IPS-15b (cell line): ENCODE measurements around the gene TMPRSS6.

Experiments
- H3K27me3 ChIP-seq: one replicate; pipeline ENCODE4 v1.6.1; 2013; ENCODE audit warnings: low read length; ENCODE audit not compliant: control insufficient read depth, insufficient read depth
- H3K36me3 ChIP-seq: one replicate; pipeline ENCODE4 v1.6.1; 2013; ENCODE audit warnings: low read length; ENCODE audit not compliant: control insufficient read depth, insufficient read depth
- H3K4me1 ChIP-seq: one replicate; pipeline ENCODE4 v1.6.1; 2013; ENCODE audit warnings: mild to moderate bottlenecking, low read length; ENCODE audit not compliant: control insufficient read depth, insufficient read depth
- H3K4me3 ChIP-seq: one replicate; pipeline ENCODE4 v1.5.1; 2013; ENCODE audit warnings: low read depth, low read length
- H3K9ac ChIP-seq: one replicate; pipeline ENCODE4 v1.6.1; 2013; ENCODE audit warnings: low read depth, mild to moderate bottlenecking, low read length
- H3K9me3 ChIP-seq: one replicate; pipeline ENCODE4 v1.6.1; 2013; ENCODE audit warnings: mild to moderate bottlenecking, low read length; ENCODE audit not compliant: control insufficient read depth, insufficient read depth

The TMPRSS6 gene

GRCh38 chr22:37148031-37148651 is 38.6 kb upstream of the TMPRSS6 start:
- Histone ChIP-seq H3K9ac (no peak overlapping the region), H3K4me3 (no peak overlapping the region), H3K36me3 (no peaks in the 10 kb centered on the region), H3K9me3 (no peaks in the 10 kb centered on the region), H3K4me1 (no peaks in the 10 kb centered on the region), H3K27me3 (no peaks in the 10 kb centered on the region)

- Histone ChIP-seq H3K4me1 (no peaks in the 10 kb centered on the region), H3K36me3 (no peaks in the 10 kb centered on the region), H3K4me3 (no peak overlapping the region), H3K27me3 (no peaks in the 10 kb centered on the region), H3K9ac (no peak overlapping the region), H3K9me3 (no peaks in the 10 kb centered on the region)
These were observed 37.9 kb upstream of the TMPRSS6 start for GRCh38 chr22:37147186-37147990.

GRCh38 chr22:37146507-37147180 is 37.1 kb upstream of the TMPRSS6 start:
- H3K27me3 ChIP-seq = no peaks in the 10 kb centered on the region
- H3K36me3 ChIP-seq = no peaks in the 10 kb centered on the region
- H3K9me3 ChIP-seq = no peaks in the 10 kb centered on the region
- H3K4me3 ChIP-seq = no peak overlapping the region
- no peaks in the 10 kb centered on the region for H3K4me1 ChIP-seq
- H3K9ac ChIP-seq = no peak overlapping the region

GRCh38 chr22:37146051-37146385 is 36.5 kb upstream of the TMPRSS6 start:
- H3K9me3 ChIP-seq = no peaks in the 10 kb centered on the region
- no peaks in the 10 kb centered on the region for H3K36me3 ChIP-seq
- H3K4me3 ChIP-seq = no peak overlapping the region
- no peaks in the 10 kb centered on the region for H3K27me3 ChIP-seq
- H3K9ac ChIP-seq = no peak overlapping the region
- H3K4me1 ChIP-seq = no peaks in the 10 kb centered on the region

GRCh38 chr22:37145180-37146050 is 35.9 kb upstream of the TMPRSS6 start:
- Histone ChIP-seq H3K4me1 (no peaks in the 10 kb centered on the region), H3K27me3 (no peaks in the 10 kb centered on the region), H3K9me3 (no peaks in the 10 kb centered on the region), H3K36me3 (no peaks in the 10 kb centered on the region), H3K9ac (no peak overlapping the region), H3K4me3 (no peak overlapping the region)

- no peaks in the 10 kb centered on the region for H3K9me3 ChIP-seq
- no peaks in the 10 kb centered on the region for H3K27me3 ChIP-seq
- H3K4me3 ChIP-seq = no peak overlapping the region
- no peak overlapping the region for H3K9ac ChIP-seq
- H3K4me1 ChIP-seq = no peaks in the 10 kb centered on the region
- H3K36me3 ChIP-seq = no peaks in the 10 kb centered on the region
These were observed 34.7 kb upstream of the TMPRSS6 start for GRCh38 chr22:37144180-37144554.

- Histone ChIP-seq H3K27me3 (no peaks in the 10 kb centered on the region), H3K4me3 (no peak overlapping the region), H3K9ac (no peak overlapping the region), H3K9me3 (no peaks in the 10 kb centered on the region), H3K4me1 (no peaks in the 10 kb centered on the region), H3K36me3 (no peaks in the 10 kb centered on the region)
These were observed 32.5 kb upstream of the TMPRSS6 start for GRCh38 chr22:37141971-37142370.

- no peaks in the 10 kb centered on the region for H3K9me3 ChIP-seq
- no peaks in the 10 kb centered on the region for H3K36me3 ChIP-seq
- H3K4me1 ChIP-seq = no peaks in the 10 kb centered on the region
- H3K4me3 ChIP-seq = no peak overlapping the region
- H3K27me3 ChIP-seq = no peaks in the 10 kb centered on the region
- no peak overlapping the region for H3K9ac ChIP-seq
These were observed 32.0 kb upstream of the TMPRSS6 start for GRCh38 chr22:37141476-37141875.

- Histone ChIP-seq H3K4me3 (no peak overlapping the region), H3K9me3 (no peaks in the 10 kb centered on the region), H3K9ac (no peak overlapping the region), H3K4me1 (no peaks in the 10 kb centered on the region), H3K36me3 (no peaks in the 10 kb centered on the region), H3K27me3 (no peaks in the 10 kb centered on the region)
These were observed 31.3 kb upstream of the TMPRSS6 start for GRCh38 chr22:37140686-37141323.

- no peak overlapping the region for H3K4me3 ChIP-seq
- H3K36me3 ChIP-seq = no peaks in the 10 kb centered on the region
- no peak overlapping the region for H3K9ac ChIP-seq
- H3K27me3 ChIP-seq = no peaks in the 10 kb centered on the region
- no peaks in the 10 kb centered on the region for H3K9me3 ChIP-seq
- no peaks in the 10 kb centered on the region for H3K4me1 ChIP-seq
These were observed 30.2 kb upstream of the TMPRSS6 start for GRCh38 chr22:37139762-37140161.

- no peaks in the 10 kb centered on the region for H3K36me3 ChIP-seq
- H3K4me3 ChIP-seq = no peak overlapping the region
- no peaks in the 10 kb centered on the region for H3K9me3 ChIP-seq
- H3K4me1 ChIP-seq = no peaks in the 10 kb centered on the region
- no peak overlapping the region for H3K9ac ChIP-seq
- H3K27me3 ChIP-seq = no peaks in the 10 kb centered on the region
These were observed 29.5 kb upstream of the TMPRSS6 start for GRCh38 chr22:37138849-37139561.
